Measurements from ENCODE around the gene DSG3.
A peak's percentile ranks its signal among the peaks of the same experiment; 100 is the strongest.
"Not testable (repeated sequence)": the region's sequence is repeated elsewhere in the genome, so short reads cannot be mapped to it uniquely, and the experiment has no call there.

Gene DSG3

DNA sequence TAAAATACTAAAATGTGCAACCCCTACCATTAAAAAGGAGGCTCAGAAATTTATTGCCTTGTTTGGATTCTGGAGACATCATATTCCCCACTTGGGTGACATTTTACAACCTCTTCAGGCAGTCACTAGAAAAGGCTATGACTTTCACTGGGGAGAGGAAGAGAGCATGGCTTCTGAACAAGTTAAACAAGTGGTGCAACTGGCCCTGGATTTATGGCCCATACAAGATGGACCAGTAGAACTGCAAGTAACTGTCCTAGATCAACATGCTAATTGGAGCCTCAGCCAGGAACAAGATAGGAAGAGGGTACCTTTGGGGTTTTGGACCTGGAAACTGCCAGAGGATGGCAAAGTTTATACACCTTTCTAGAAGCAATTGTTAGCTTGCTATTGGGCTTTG lies 46.4 kb downstream of the DSG3 start:
- peaks cover 5% of the 10 kb centered on the region for H3K27me3 ChIP-seq (ENCODE audit: control insufficient read depth, insufficient read depth, low read length)
- H3K4me1 ChIP-seq (ENCODE audit: control insufficient read depth, insufficient read depth, low read length): peaks cover 3% of the 10 kb centered on the region
- no peaks in the 10 kb centered on the region for H3K9me3 ChIP-seq (replicated peaks; ENCODE audit: low read length)
- H3K36me3 ChIP-seq (ENCODE audit: insufficient read depth, low read length): no peaks in the 10 kb centered on the region
- no peak overlapping the region for H3K9ac ChIP-seq (ENCODE audit: low read depth, low read length)
- no peak overlapping the region for H3K4me3 ChIP-seq (ENCODE audit: low read length)
- no peak overlapping the region for H3K4me2 ChIP-seq (ENCODE audit: low read length)

- not testable (repeated sequence) for H3K4me2 ChIP-seq (ENCODE audit: low read length); H3K9me3 ChIP-seq (replicated peaks; ENCODE audit: low read length); H3K36me3 ChIP-seq (ENCODE audit: insufficient read depth, low read length); H3K4me3 ChIP-seq (ENCODE audit: low read length); H3K4me1 ChIP-seq (ENCODE audit: control insufficient read depth, insufficient read depth, low read length); H3K9ac ChIP-seq (ENCODE audit: low read depth, low read length)
- H3K27me3 ChIP-seq (ENCODE audit: control insufficient read depth, insufficient read depth, low read length): peaks cover 12% of the 10 kb centered on the region
These were observed 47.2 kb downstream of the DSG3 start for GRCh38 chr18:31494705-31495244.

DNA sequence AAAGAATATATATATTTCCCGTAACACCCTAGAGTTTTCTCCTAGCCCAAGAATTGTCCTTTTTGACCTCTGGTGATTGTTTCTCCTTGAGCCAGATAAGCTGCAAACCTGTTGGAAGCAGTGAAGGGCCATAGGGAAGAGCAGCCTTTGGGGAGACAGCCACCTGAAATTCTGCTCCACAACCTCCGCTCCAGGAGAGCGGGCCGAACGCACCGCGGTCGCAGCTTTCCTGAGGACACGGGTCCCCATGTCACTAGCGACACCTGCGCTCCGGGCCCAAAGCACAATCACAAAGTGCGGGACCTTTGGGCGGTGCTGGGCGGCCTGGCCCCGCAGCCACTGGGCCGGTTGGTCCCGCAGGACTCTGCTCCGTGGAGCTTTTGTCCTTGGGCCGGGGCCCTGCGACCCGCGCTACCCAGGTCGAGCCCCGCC lies 49.9 kb downstream of the DSG3 start:
- H3K4me1 ChIP-seq (ENCODE audit: control insufficient read depth, insufficient read depth, low read length): peaks cover 3% of the 10 kb centered on the region
- H3K9ac ChIP-seq (ENCODE audit: low read depth, low read length): no peak overlapping the region
- no peak overlapping the region for H3K4me2 ChIP-seq (ENCODE audit: low read length)
- no peaks in the 10 kb centered on the region for H3K9me3 ChIP-seq (replicated peaks; ENCODE audit: low read length)
- no peaks in the 10 kb centered on the region for H3K36me3 ChIP-seq (ENCODE audit: insufficient read depth, low read length)
- peaks cover 12% of the 10 kb centered on the region for H3K27me3 ChIP-seq (ENCODE audit: control insufficient read depth, insufficient read depth, low read length)
- H3K4me3 ChIP-seq (ENCODE audit: low read length): no peak overlapping the region

GRCh38 chr18:31497836-31498573 lies 50.5 kb downstream of the DSG3 start, which contains the start of gene DSG2:
DSG2 (plus strand) TSS chr18:31498177; CDS start chr18:31498252, 75 bp downstream.
- Histone ChIP-seq H3K4me3 (ENCODE audit: low read length) (peak within 1 kb of the TSS; percentile 63), H3K9ac (ENCODE audit: low read depth, low read length) (no peak within 1 kb of the TSS), H3K27me3 (ENCODE audit: control insufficient read depth, insufficient read depth, low read length) (peaks cover 12% of the 10 kb centered on the region), H3K9me3 (replicated peaks; ENCODE audit: low read length) (no peaks in the 10 kb centered on the region), H3K4me2 (ENCODE audit: low read length) (peak within 1 kb of the TSS; percentile 79), H3K36me3 (ENCODE audit: insufficient read depth, low read length) (no peaks in the 10 kb centered on the region), H3K4me1 (ENCODE audit: control insufficient read depth, insufficient read depth, low read length) (peaks cover 3% of the 10 kb centered on the region)

DNA sequence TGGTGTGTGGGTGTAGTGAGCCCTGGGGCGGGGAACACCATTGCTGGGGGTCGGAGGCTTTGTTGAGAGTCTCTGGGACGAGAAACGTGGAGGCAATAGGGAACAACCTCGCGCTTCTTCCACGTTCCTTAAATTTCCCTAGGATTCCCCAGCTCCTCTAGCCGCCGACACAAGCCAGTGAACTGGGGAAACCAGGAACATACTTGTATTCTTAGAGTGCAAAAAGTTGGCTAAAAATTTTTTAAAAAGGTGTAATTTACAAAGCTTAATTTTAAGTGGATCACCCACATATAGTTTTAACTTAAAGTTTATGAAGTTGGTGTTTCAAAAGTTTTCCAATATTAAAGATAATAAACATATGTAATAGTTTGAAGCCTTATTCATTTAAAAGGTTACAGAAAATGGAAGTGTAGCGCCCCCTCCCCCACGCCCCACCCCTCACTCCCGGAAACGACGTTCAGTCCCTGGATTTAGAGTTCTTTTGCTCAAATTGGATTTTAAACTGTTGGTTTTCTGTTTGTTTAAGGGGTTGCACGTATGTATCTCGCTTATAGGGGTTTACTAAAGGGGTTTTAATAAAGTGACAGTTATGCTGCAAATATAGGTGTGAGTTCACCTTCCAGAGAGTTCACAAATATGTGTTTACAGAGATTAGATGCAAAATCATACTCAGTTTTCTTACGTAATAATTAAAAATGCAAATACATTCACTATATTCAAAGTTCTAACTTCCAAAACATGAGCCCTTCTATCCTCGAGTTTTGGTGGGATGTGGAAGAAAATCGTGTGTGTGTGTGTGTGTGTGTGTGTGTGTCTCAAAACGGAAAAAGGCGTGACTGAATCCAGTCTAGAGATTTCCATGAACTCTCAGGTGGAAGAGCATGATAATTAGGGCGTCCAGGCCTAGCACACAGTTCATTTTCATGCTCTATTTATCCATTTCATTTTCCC lies 51.3 kb downstream of the DSG3 start:
- Histone ChIP-seq H3K4me2 (ENCODE audit: low read length) (peak overlapping the region; percentile 79), H3K9ac (ENCODE audit: low read depth, low read length) (no peak overlapping the region), H3K4me3 (ENCODE audit: low read length) (peak overlapping the region; percentile 63), H3K27me3 (ENCODE audit: control insufficient read depth, insufficient read depth, low read length) (peaks cover 12% of the 10 kb centered on the region), H3K9me3 (replicated peaks; ENCODE audit: low read length) (no peaks in the 10 kb centered on the region), H3K36me3 (ENCODE audit: insufficient read depth, low read length) (no peaks in the 10 kb centered on the region), H3K4me1 (ENCODE audit: control insufficient read depth, insufficient read depth, low read length) (peaks cover 3% of the 10 kb centered on the region)

- H3K4me3 ChIP-seq (ENCODE audit: low read length): no peak overlapping the region
These were observed 52.6 kb downstream of the DSG3 start for GRCh38 chr18:31500051-31500688.

DNA sequence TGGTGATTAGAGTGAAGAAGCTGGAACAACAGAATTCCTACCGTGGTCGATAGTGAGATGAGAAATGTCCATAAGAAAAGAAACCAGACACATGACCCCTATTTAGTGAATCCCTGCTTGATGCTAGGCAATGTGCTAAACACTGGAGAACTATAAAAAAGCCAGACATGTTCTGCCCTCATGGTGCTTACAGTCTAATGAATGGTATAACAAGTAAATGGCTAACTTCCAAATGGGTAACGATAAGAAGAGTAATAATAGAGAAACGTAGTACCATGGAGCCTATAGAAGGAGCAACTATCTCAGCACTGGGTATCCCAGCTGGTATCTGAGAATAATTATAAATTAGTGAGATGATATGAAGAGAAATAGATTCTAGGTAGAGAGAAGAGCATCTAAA lies 55.5 kb downstream of the DSG3 start:
- Histone ChIP-seq H3K4me2 (ENCODE audit: low read length) (no peak overlapping the region), H3K4me1 (ENCODE audit: control insufficient read depth, insufficient read depth, low read length) (peaks cover 3% of the 10 kb centered on the region), H3K9ac (ENCODE audit: low read depth, low read length) (no peak overlapping the region), H3K36me3 (ENCODE audit: insufficient read depth, low read length) (no peaks in the 10 kb centered on the region), H3K27me3 (ENCODE audit: control insufficient read depth, insufficient read depth, low read length) (peaks cover 12% of the 10 kb centered on the region), H3K4me3 (ENCODE audit: low read length) (no peak overlapping the region), H3K9me3 (replicated peaks; ENCODE audit: low read length) (no peaks in the 10 kb centered on the region)

More at GRCh38 chr18:31500051-31500688, 52.6 kb downstream of the DSG3 start:
- H3K9ac ChIP-seq (ENCODE audit: low read depth, low read length): no peak overlapping the region
- H3K4me1 ChIP-seq (ENCODE audit: control insufficient read depth, insufficient read depth, low read length): peaks cover 3% of the 10 kb centered on the region
- peaks cover 12% of the 10 kb centered on the region for H3K27me3 ChIP-seq (ENCODE audit: control insufficient read depth, insufficient read depth, low read length)
- H3K36me3 ChIP-seq (ENCODE audit: insufficient read depth, low read length): no peaks in the 10 kb centered on the region
- H3K4me2 ChIP-seq (ENCODE audit: low read length): no peak overlapping the region
- no peaks in the 10 kb centered on the region for H3K9me3 ChIP-seq (replicated peaks; ENCODE audit: low read length)

GRCh38 chr18:31504455-31505147 lies 57.1 kb downstream of the DSG3 start:
- Histone ChIP-seq H3K4me1 (ENCODE audit: control insufficient read depth, insufficient read depth, low read length) (no peaks in the 10 kb centered on the region), H3K4me3 (ENCODE audit: low read length) (no peak overlapping the region), H3K27me3 (ENCODE audit: control insufficient read depth, insufficient read depth, low read length) (peaks cover under 1% of the 10 kb centered on the region), H3K9me3 (replicated peaks; ENCODE audit: low read length) (no peaks in the 10 kb centered on the region), H3K9ac (ENCODE audit: low read depth, low read length) (no peak overlapping the region), H3K36me3 (ENCODE audit: insufficient read depth, low read length) (no peaks in the 10 kb centered on the region), H3K4me2 (ENCODE audit: low read length) (no peak overlapping the region)

GRCh38 chr18:31505156-31505555 lies 57.6 kb downstream of the DSG3 start:
- Histone ChIP-seq H3K9ac (ENCODE audit: low read depth, low read length) (no peak overlapping the region), H3K9me3 (replicated peaks; ENCODE audit: low read length) (no peaks in the 10 kb centered on the region), H3K36me3 (ENCODE audit: insufficient read depth, low read length) (no peaks in the 10 kb centered on the region), H3K4me3 (ENCODE audit: low read length) (no peak overlapping the region), H3K4me2 (ENCODE audit: low read length) (no peak overlapping the region), H3K27me3 (ENCODE audit: control insufficient read depth, insufficient read depth, low read length) (no peaks in the 10 kb centered on the region), H3K4me1 (ENCODE audit: control insufficient read depth, insufficient read depth, low read length) (no peaks in the 10 kb centered on the region)

DNA sequence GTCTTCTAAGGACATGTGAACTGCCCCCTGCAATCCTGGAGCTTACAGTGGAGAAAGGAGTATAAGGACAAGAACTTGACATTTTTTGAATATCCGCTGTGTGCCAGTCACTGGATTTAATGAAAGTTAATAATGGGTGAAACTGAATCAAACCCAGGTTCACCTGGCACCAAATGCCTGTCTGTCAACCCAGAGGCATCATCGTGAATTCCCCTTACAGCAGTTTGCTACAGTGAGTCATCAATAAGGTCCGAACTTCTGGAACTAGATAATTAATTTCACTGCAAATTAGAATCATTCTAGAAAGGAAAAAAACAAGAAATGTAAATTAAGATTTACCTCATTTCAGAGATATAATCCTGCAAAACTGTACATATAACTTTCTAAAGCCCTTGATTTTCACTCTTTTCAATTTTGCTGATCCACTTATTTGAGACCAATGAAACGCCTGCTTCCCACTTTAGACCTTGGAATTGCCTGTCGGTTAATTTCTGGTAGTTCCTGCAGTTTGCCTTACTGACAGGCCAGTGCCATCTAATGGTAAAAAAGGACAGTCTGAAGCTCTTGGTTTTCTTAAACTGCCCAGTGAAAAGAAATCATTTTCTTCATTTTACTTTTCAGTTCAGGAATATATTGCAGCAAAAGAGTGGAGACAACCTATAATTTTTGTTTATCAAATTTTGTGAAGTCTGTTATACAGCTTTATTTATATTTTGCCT lies 58.6 kb downstream of the DSG3 start:
- H3K36me3 ChIP-seq (ENCODE audit: insufficient read depth, low read length): no peaks in the 10 kb centered on the region
- no peaks in the 10 kb centered on the region for H3K27me3 ChIP-seq (ENCODE audit: control insufficient read depth, insufficient read depth, low read length)
- H3K4me1 ChIP-seq (ENCODE audit: control insufficient read depth, insufficient read depth, low read length): no peaks in the 10 kb centered on the region
- H3K9ac ChIP-seq (ENCODE audit: low read depth, low read length): no peak overlapping the region
- no peak overlapping the region for H3K4me2 ChIP-seq (ENCODE audit: low read length)
- H3K9me3 ChIP-seq (replicated peaks; ENCODE audit: low read length): no peaks in the 10 kb centered on the region
- no peak overlapping the region for H3K4me3 ChIP-seq (ENCODE audit: low read length)
